Measurements from ENCODE around the gene CLCN7.

DNA sequence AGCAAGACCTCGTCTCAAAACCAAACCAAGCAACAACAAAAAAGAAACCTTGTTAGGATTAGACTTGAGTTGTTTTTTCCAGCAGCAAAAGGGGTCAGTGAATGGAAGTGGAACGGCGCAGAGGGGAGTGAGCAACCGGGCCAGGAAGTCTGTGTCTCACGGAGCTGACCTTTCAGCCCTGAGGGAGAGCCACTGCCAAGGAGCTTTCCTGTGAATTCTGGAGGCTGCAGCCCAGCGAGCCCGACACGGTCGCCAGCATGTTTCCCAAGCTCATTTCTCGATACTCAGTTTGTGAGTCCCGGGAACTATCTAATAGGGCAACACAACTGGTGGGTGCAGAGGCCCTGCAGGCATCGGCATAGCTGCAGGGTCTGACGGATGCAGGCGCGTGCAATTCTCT is 37.9 kb upstream of the CLCN7 start:
- TF ChIP-seq EP300 (IDR thresholded peaks at IDR 0.05) (no peak), CTCF (IDR thresholded peaks at IDR 0.05) (no peak)
